Measurements from ENCODE around the gene FGFR3.

GRCh38 chr4:1753294-1753696 is 39.8 kb upstream of the FGFR3 start:
- TF ChIP-seq CTCF (IDR thresholded peaks at IDR 0.05; ENCODE audit: low read length) (no peak), EZH2 (optimal IDR thresholded peaks at IDR 0.05; ENCODE audit: low read depth, low read length) (no peak), EZH2phosphoT487 (IDR thresholded peaks at IDR 0.05; ENCODE audit: low read length) (no peak)
